Liver (tissue), 9 donors: ENCODE data around the gene AKR1C8. TPM values are rescaled to one million over a fixed set of nuclear protein-coding genes. Genes with fewer than 3 reads are reported as not detected.

ENCODE experiments used
- DNase-seq: peaks from one replicate; pipeline ENCODE4 v3.0.0-alpha.2; 2017; ENCODE audit warnings: low spot score
- H3K27ac ChIP-seq, 2 donors: one replicate each; pipeline ENCODE4 v1.7.0; 2013; ENCODE audit warnings: inconsistent platforms in 2 of 2, low read length in 2 of 2, control low read depth in 1 of 2, low read depth in 1 of 2, mild to moderate bottlenecking in 1 of 2
- H3K27me3 ChIP-seq, 4 donors: one replicate each; pipeline versions ENCODE4 v1.6.1 to v1.7.0; 2013; ENCODE audit warnings: low read length in 3 of 4, inconsistent platforms in 1 of 4, mild to moderate bottlenecking in 1 of 4, moderate library complexity in 1 of 4; ENCODE audit not compliant: control insufficient read depth in 4 of 4, insufficient read depth in 4 of 4
- H3K36me3 ChIP-seq, 4 donors: one replicate each; pipeline versions ENCODE4 v1.6.1 to v1.7.0; 2013; ENCODE audit warnings: low read length in 3 of 4, mild to moderate bottlenecking in 3 of 4, low read depth in 1 of 4, moderate library complexity in 1 of 4; ENCODE audit not compliant: control insufficient read depth in 4 of 4, insufficient read depth in 3 of 4
- H3K4me1 ChIP-seq, 4 donors: one replicate each; pipeline versions ENCODE4 v1.6.1 to v1.7.0; 2013; ENCODE audit warnings: low read length in 3 of 4, mild to moderate bottlenecking in 3 of 4, moderate library complexity in 1 of 4; ENCODE audit not compliant: control insufficient read depth in 4 of 4, insufficient read depth in 4 of 4
- H3K4me3 ChIP-seq, 3 donors: one replicate each; pipeline versions ENCODE4 v1.6.1 to v1.7.0; 2013; ENCODE audit warnings: low read length in 3 of 3, control low read depth in 1 of 3, low read depth in 1 of 3, mild to moderate bottlenecking in 1 of 3
- H3K9ac ChIP-seq, 2 donors: one replicate each; pipeline ENCODE4 v1.7.0; 2013; ENCODE audit warnings: low read length in 2 of 2, mild to moderate bottlenecking in 2 of 2, moderate library complexity in 2 of 2, control low read depth in 1 of 2, low read depth in 1 of 2
- H3K9me3 ChIP-seq, 4 donors: one replicate each; pipeline versions ENCODE4 v1.6.1 to v1.7.0; 2013; ENCODE audit warnings: low read length in 3 of 4; ENCODE audit not compliant: control insufficient read depth in 4 of 4
- ATF3 ChIP-seq: IDR thresholded peaks from 2 replicates; pipeline ENCODE4 v1.6.1; 2016; ENCODE audit warnings: antibody characterized with exemption
- CTCF ChIP-seq: fragments of 150-350 bp; IDR thresholded peaks from 2 replicates; pipeline ENCODE4 v1.5.1; 2017; ENCODE audit warnings: improper control_type of control experiment, low read depth, low read length; ENCODE audit not compliant: missing input control
- EGR1 ChIP-seq, 2 donors: IDR thresholded peaks; 2 replicates each; pipeline ENCODE4 v1.6.1; 2016 to 2018; ENCODE audit warnings: antibody characterized with exemption in 2 of 2, low read depth in 2 of 2
- FOXA1 ChIP-seq: IDR thresholded peaks from 2 replicates; pipeline ENCODE4 v1.6.1; 2016; ENCODE audit warnings: antibody characterized with exemption
- GABPA ChIP-seq, 2 donors: IDR thresholded peaks in 1 of 2; conservative IDR thresholded peaks in 1 of 2; 2 replicates each; pipeline ENCODE4 v1.6.1; 2016; ENCODE audit warnings: antibody characterized with exemption in 2 of 2, mild to moderate bottlenecking in 1 of 2, moderate library complexity in 1 of 2
- HNF4A ChIP-seq, 2 donors: conservative IDR thresholded peaks; 2 replicates each; pipeline ENCODE4 v1.6.1; 2016; ENCODE audit warnings: antibody characterized with exemption in 2 of 2, mild to moderate bottlenecking in 2 of 2
- HNF4G ChIP-seq: IDR thresholded peaks from 2 replicates; pipeline ENCODE4 v1.6.1; 2016; ENCODE audit warnings: antibody characterized with exemption
- JUND ChIP-seq, 2 donors: IDR thresholded peaks; 2 replicates each; pipeline ENCODE4 v1.6.1; 2016; ENCODE audit warnings: antibody characterized with exemption in 2 of 2
- NR2F2 ChIP-seq: IDR thresholded peaks from 2 replicates; pipeline ENCODE4 v1.6.1; 2016; ENCODE audit warnings: antibody characterized with exemption
- RAD21 ChIP-seq, 2 donors: IDR thresholded peaks; 2 replicates each; pipeline ENCODE4 v1.6.1; 2016; ENCODE audit warnings: antibody characterized with exemption in 2 of 2, mild to moderate bottlenecking in 2 of 2
- REST ChIP-seq: IDR thresholded peaks from 2 replicates; pipeline ENCODE4 v1.6.1; 2016; ENCODE audit warnings: antibody characterized with exemption, mild to moderate bottlenecking
- RXRA ChIP-seq, 2 donors: IDR thresholded peaks; 2 replicates each; pipeline ENCODE4 v1.6.1; 2017 to 2018; ENCODE audit warnings: antibody characterized with exemption in 2 of 2, mild to moderate bottlenecking in 1 of 2
- SP1 ChIP-seq: IDR thresholded peaks from 2 replicates; pipeline ENCODE4 v1.6.1; 2018; ENCODE audit warnings: antibody characterized with exemption, mild to moderate bottlenecking
- TAF1 ChIP-seq: conservative IDR thresholded peaks from 2 replicates; pipeline ENCODE4 v1.6.1; 2016; ENCODE audit warnings: antibody characterized with exemption, mild to moderate bottlenecking
- YY1 ChIP-seq: IDR thresholded peaks from 2 replicates; pipeline ENCODE4 v1.6.1; 2016; ENCODE audit warnings: antibody characterized with exemption, mild to moderate bottlenecking
- ZBTB33 ChIP-seq: IDR thresholded peaks from 2 replicates; pipeline ENCODE4 v1.6.1; 2016; ENCODE audit warnings: antibody characterized with exemption
- WGBS: extraction: QIAGEN DNeasy Blood & Tissue Kit; methylation state at CpG from one replicate; pipeline ENCODE4 v1.1.7; 2013; 5-methylcytosine and 5-hydroxymethylcytosine counted together
- polyA plus RNA-seq, 2 donors: library from polyadenylated mRNA; stranded (reverse) in 1 of 2; unstranded in 1 of 2; fragments of 200-250 nt in 1 of 2; fragments of >200 nt in 1 of 2; fragmentation: Nextera tagmentation in 1 of 2; extraction: Ambion mirVana in 1 of 2; gene quantifications; one replicate each; pipeline versions ENCODE4 v1.2.1 to v1.2.3, GENCODE V29; 2013 to 2015
- total RNA-seq, 2 donors: library from RNA; depleted of rRNA; stranded (reverse); fragments of >200 nt; gene quantifications; one replicate each; pipeline ENCODE4 v1.2.3, GENCODE V29; 2014
- donor health status: healthy.
- donor health status: healthy.
- donor health status: healthy.
- donor health status: healthy.
- donor health status: healthy.

Gene AKR1C8
- total and polyA plus RNA-seq, 4 donors: 2.5 to 28.5 (median 19.2) TPM; not detected in 1

GRCh38 chr10:5136468-5137087 lies 48.4 kb downstream of the AKR1C8 start:
- peaks cover 0 to 44% (median 31%) of the 10 kb centered on the region in 4 donors for H3K36me3 ChIP-seq
- DNase-seq: no peak
- peaks cover 0 to 4% (median under 1%) of the 10 kb centered on the region in 4 donors for H3K9me3 ChIP-seq
- H3K27me3 ChIP-seq: no peaks in the 10 kb centered on the region
- no peak overlapping the region for H3K4me3 ChIP-seq
- no peaks in the 10 kb centered on the region for H3K4me1 ChIP-seq
- 96% methylated on average over 1 of the region's 1 CpG for WGBS
- TF ChIP-seq HNF4G: no peak
- TF ChIP-seq EGR1 (IDR thresholded peaks at IDR 0.05; ENCODE audit: low read depth in 2 of 2): no peak
- no peak for TF ChIP-seq RAD21 (IDR thresholded peaks at IDR 0.05)
- no peak for TF ChIP-seq SP1
- no peak overlapping the region for H3K27ac ChIP-seq
- H3K9ac ChIP-seq: no peak overlapping the region

GRCh38 chr10:5135581-5135980 lies 49.4 kb downstream of the AKR1C8 start:
- no peak for DNase-seq
- Histone ChIP-seq H3K4me3 (no peak overlapping the region), H3K36me3 (peaks cover 0 to 44% (median 31%) of the 10 kb centered on the region in 4 donors), H3K27ac (no peak overlapping the region), H3K9ac (no peak overlapping the region), H3K4me1 (no peaks in the 10 kb centered on the region), H3K9me3 (peaks cover 0 to 4% (median under 1%) of the 10 kb centered on the region in 4 donors), H3K27me3 (no peaks in the 10 kb centered on the region)
- WGBS: 89% methylated on average over 2 of the region's 2 CpGs
- no peak for TF ChIP-seq HNF4A (conservative IDR thresholded peaks at IDR 0.05)
- TF ChIP-seq GABPA (IDR thresholded peaks at IDR 0.05 in 1 of 2, conservative IDR thresholded peaks at IDR 0.05 in 1 of 2): no peak
- TF ChIP-seq ZBTB33: no peak
- TF ChIP-seq RXRA (IDR thresholded peaks at IDR 0.05): no peak
- no peak for TF ChIP-seq RAD21 (IDR thresholded peaks at IDR 0.05)
- TF ChIP-seq CTCF: no peak
- TF ChIP-seq TAF1: no peak
- TF ChIP-seq ATF3: no peak
- no peak for TF ChIP-seq REST
- TF ChIP-seq FOXA1: no peak
- no peak for TF ChIP-seq HNF4G
- TF ChIP-seq SP1: no peak
- TF ChIP-seq EGR1 (IDR thresholded peaks at IDR 0.05; ENCODE audit: low read depth in 2 of 2): no peak
- TF ChIP-seq YY1: no peak
- no peak for TF ChIP-seq JUND (IDR thresholded peaks at IDR 0.05)
- TF ChIP-seq NR2F2: no peak
